ENCODE data around the gene PANK2. TPM values are rescaled to one million over a fixed set of nuclear protein-coding genes. Genes with fewer than 3 reads are reported as not detected.

The PANK2 gene
- total RNA-seq, 1 experiment from 2014 or later, result 41.6 TPM

- Histone ChIP-seq H3K4me3 (replicated peaks in 1 of 2; ENCODE audit: low read depth in 1 of 2, low read length in 2 of 2) (no peak overlapping the region), H3K36me3 (ENCODE audit: control insufficient read depth in 1 of 2, insufficient read depth in 2 of 2, low read length in 2 of 2) (peaks cover 30 to 51% of the 10 kb centered on the region in 2 experiments; a peak in 3 of 4 replicates), H3K79me2 (ENCODE audit: insufficient read depth, low read length) (no peaks in the 10 kb centered on the region; the same call in 1 of the 2 replicates), H3K27ac (ENCODE audit: low read depth, low read length) (no peak overlapping the region), H3K4me1 (ENCODE audit: control insufficient read depth in 1 of 2, insufficient read depth in 2 of 2, low read length in 2 of 2) (no peaks in the 10 kb centered on the region), H3K9me3 (ENCODE audit: control insufficient read depth in 1 of 2, insufficient read depth in 1 of 2, low read depth in 1 of 2, low read length in 2 of 2) (no peaks in the 10 kb centered on the region), H3K9ac (ENCODE audit: low read length) (no peak overlapping the region), H3K9me2 (ENCODE audit: insufficient read depth) (no peaks in the 10 kb centered on the region), H3K4me2 (ENCODE audit: low read length) (no peak overlapping the region), H3K27me3 (ENCODE audit: insufficient read depth, low read length) (no peaks in the 10 kb centered on the region), H4K20me1 (ENCODE audit: insufficient read depth) (no peaks in the 10 kb centered on the region), H2AFZ (ENCODE audit: low read depth, low read length, poor library complexity, severe bottlenecking) (no peak overlapping the region)
- TF ChIP-seq SP1 (IDR thresholded peaks at IDR 0.05; ENCODE audit: low read depth) (no peak), POLR2AphosphoS5 (IDR thresholded peaks at IDR 0.05; ENCODE audit: low read depth, low read length) (no peak), REST (IDR thresholded peaks at IDR 0.05; ENCODE audit: low read depth) (no peak), FOSL1 (IDR thresholded peaks at IDR 0.05; ENCODE audit: low read depth) (no peak), MAX (IDR thresholded peaks at IDR 0.05) (no peak), SRF (IDR thresholded peaks at IDR 0.05; ENCODE audit: low read depth) (no peak), ZFX (IDR thresholded peaks at IDR 0.05) (no peak)
- no TSS peak for BruUV-seq (replicated peaks)
- DNase-seq (ENCODE audit: low read depth, low spot score) (no peak), ATAC-seq (no peak)
- intact Hi-C loops (cut with micrococcal nuclease), result no loop called here
- CTCF ChIA-PET, result no interaction called here
- RAD21 ChIA-PET (ENCODE audit: low non-redundant PET in 1 of 2, low total read pairs in 2 of 2, uncharacterized antibody in 2 of 2, unreplicated experiment in 2 of 2), result no interaction called here
- POLR2A ChIA-PET, result no interaction called here
Measured at GRCh38 chr20:3867802-3868201, 21.4 kb upstream of the PANK2 start.
